GM12878 (cell line): ENCODE data around the gene ZNF710. TPM values are rescaled to one million over a fixed set of nuclear protein-coding genes. Genes with fewer than 3 reads are reported as not detected.

Experiments
- ATAC-seq: fragments of 200-7000 bp; cut with Tn5 transposase; 3 replicates; pipeline ENCODE4 v1.9.1; 2020; ENCODE audit warnings: mild to moderate bottlenecking, moderate library complexity
- BruUV-seq: library from RNA; stranded (reverse); fragments of 400-500 nt; replicated peaks from 2 replicates; lab custom pipeline; 2021; lab: Mats Ljungman, UMichigan
- CTCF ChIA-PET: fragments of 300-600 bp; sonication (Branson Sonifier 250); formaldehyde crosslinking; extraction: SDS; loops from one replicate; lab custom pipeline; 2021; ENCODE audit warnings: inconsistent platforms; lab: Yijun Ruan, JAX
- POLR2A ChIA-PET: fragments of 350-600 bp; formaldehyde crosslinking; extraction: SDS; loops from one replicate; lab custom pipeline; 2021; ENCODE audit warnings: inconsistent platforms; lab: Charles Lee
- RAD21 ChIA-PET: fragments of 300-600 bp; sonication (Branson Sonifier 250); formaldehyde crosslinking; loops from one replicate; lab custom pipeline; 2023; ENCODE audit warnings: antibody characterized with exemption; ENCODE audit not compliant: unreplicated experiment; lab: Charles Lee
- SMC1A ChIA-PET: fragments of 300-600 bp; sonication (Branson Sonifier 250); formaldehyde crosslinking; loops from one replicate; lab custom pipeline; 2023; ENCODE audit not compliant: unreplicated experiment, uncharacterized antibody; lab: Charles Lee
- DNase-seq: peaks from one replicate; pipeline ENCODE4 v3.0.0-alpha.2; 2011; ENCODE audit warnings: low read depth, low spot score
- FAIRE-seq: peaks from 3 replicates; lab custom pipeline; 2011; peaks lifted over from hg19 to GRCh38; lab: Jason Lieb, UNC
- H2AFZ ChIP-seq: 2 replicates; pipeline ENCODE4 v1.6.0; 2011; ENCODE audit warnings: low read depth, low read length, control low read depth; ENCODE audit not compliant: control insufficient read depth
- H3K27ac ChIP-seq: 2 replicates; pipeline ENCODE4 v1.5.1; 2011; ENCODE audit warnings: control low read depth; ENCODE audit not compliant: control insufficient read depth, insufficient read depth
- H3K27me3 ChIP-seq, 2 experiments: replicated peaks in 1 of 2; 2 replicates each; pipeline versions ENCODE4 v1.6.0 to v1.6.1; 2011; ENCODE audit warnings: low read length in 1 of 2; ENCODE audit not compliant: control insufficient read depth in 2 of 2, insufficient read depth in 2 of 2
- H3K36me3 ChIP-seq, 2 experiments: 2 replicates each; pipeline ENCODE4 v1.5.1; 2011; ENCODE audit warnings: low read length in 1 of 2; ENCODE audit not compliant: control insufficient read depth in 2 of 2, insufficient read depth in 2 of 2
- H3K4me1 ChIP-seq: 2 replicates; pipeline ENCODE4 v1.6.1; 2011; ENCODE audit warnings: mild to moderate bottlenecking, low read length, moderate library complexity, mixed read lengths; ENCODE audit not compliant: control insufficient read depth, insufficient read depth
- H3K4me2 ChIP-seq: 2 replicates; pipeline ENCODE4 v1.6.0; 2011; ENCODE audit warnings: control low read depth; ENCODE audit not compliant: control insufficient read depth, insufficient read depth
- H3K4me3 ChIP-seq: fragments of 200-600 bp; sonication (generic); 2 replicates; pipeline ENCODE4 v1.5.1; 2016
- H3K79me2 ChIP-seq: 2 replicates; pipeline ENCODE4 v1.6.0; 2011; ENCODE audit warnings: low read length; ENCODE audit not compliant: control insufficient read depth, insufficient read depth
- H3K9ac ChIP-seq: 2 replicates; pipeline ENCODE4 v1.8.0; 2011; ENCODE audit warnings: low read length, control low read depth, mixed read lengths; ENCODE audit not compliant: control insufficient read depth, insufficient read depth
- H3K9me3 ChIP-seq: replicated peaks from 3 replicates; pipeline ENCODE4 v1.5.1; 2011; ENCODE audit warnings: mild to moderate bottlenecking, low read length; ENCODE audit not compliant: control insufficient read depth, insufficient read depth
- H4K20me1 ChIP-seq: 2 replicates; pipeline ENCODE4 v1.6.0; 2011; ENCODE audit not compliant: control insufficient read depth, insufficient read depth
- CBFB ChIP-seq: IDR thresholded peaks from 2 replicates; pipeline ENCODE4 v1.6.1; 2016; ENCODE audit warnings: antibody characterized with exemption, low read depth
- CHD2 ChIP-seq: IDR thresholded peaks from 2 replicates; pipeline ENCODE4 v1.6.1; 2011; ENCODE audit warnings: low read depth, low read length, improper control_type of control experiment, borderline replicate concordance
- CHD4 ChIP-seq: fragments of 200-600 bp; sonication (generic); IDR thresholded peaks from 2 replicates; pipeline ENCODE4 v1.6.1; 2016; ENCODE audit warnings: mild to moderate bottlenecking
- ETV6 ChIP-seq, 2 experiments: fragments of 450-650 bp in 1 of 2; IDR thresholded peaks in 1 of 2; conservative IDR thresholded peaks in 1 of 2; 2 replicates each; pipeline ENCODE4 v1.6.1; 2014; ENCODE audit warnings: antibody characterized with exemption in 1 of 2, borderline replicate concordance in 1 of 2, low read depth in 1 of 2, mild to moderate bottlenecking in 1 of 2, moderate library complexity in 1 of 2
- GATAD2B ChIP-seq: fragments of 450-650 bp; conservative IDR thresholded peaks from 2 replicates; pipeline ENCODE4 v1.6.1; 2017; ENCODE audit warnings: low read depth, mild to moderate bottlenecking, moderate library complexity
- HCFC1 ChIP-seq: fragments of 150-350 bp; IDR thresholded peaks from 2 replicates; pipeline ENCODE4 v1.6.1; 2014; ENCODE audit warnings: low read length
- HDAC2 ChIP-seq: fragments of 200-600 bp; sonication (generic); IDR thresholded peaks from 2 replicates; pipeline ENCODE4 v1.6.1; 2017
- HDGF ChIP-seq: fragments of 450-650 bp; IDR thresholded peaks from 2 replicates; pipeline ENCODE4 v1.6.1; 2016; ENCODE audit warnings: antibody characterized with exemption
- JUND ChIP-seq: IDR thresholded peaks from 2 replicates; pipeline ENCODE4 v1.6.1; 2012; ENCODE audit warnings: low read depth, mild to moderate bottlenecking, low read length, improper control_type of control experiment, moderate library complexity
- KAT2A ChIP-seq: conservative IDR thresholded peaks from 2 replicates; pipeline ENCODE4 v1.6.1; 2011; ENCODE audit warnings: low read depth, low read length; ENCODE audit not compliant: control insufficient read depth
- KLF5 ChIP-seq: fragments of 450-650 bp; IDR thresholded peaks from 2 replicates; pipeline ENCODE4 v1.6.1; 2014; ENCODE audit warnings: mild to moderate bottlenecking; ENCODE audit not compliant: partially characterized antibody
- RAD21 ChIP-seq: IDR thresholded peaks from 2 replicates; pipeline ENCODE4 v1.6.1; 2011; ENCODE audit warnings: mild to moderate bottlenecking, low read depth, low read length, moderate library complexity; ENCODE audit not compliant: insufficient read depth
- RB1 ChIP-seq: fragments of 450-650 bp; formaldehyde crosslinking; IDR thresholded peaks from 2 replicates; pipeline ENCODE4 v1.6.1; 2017; ENCODE audit warnings: mild to moderate bottlenecking, borderline replicate concordance
- RUNX3 ChIP-seq: IDR thresholded peaks from 2 replicates; pipeline ENCODE4 v1.6.1; 2012; ENCODE audit warnings: low read length, inconsistent platforms
- SP1 ChIP-seq: IDR thresholded peaks from one replicate; pipeline ENCODE4 v1.6.1; 2011; ENCODE audit warnings: low read depth, low read length
- WGBS: methylation state at CpG from one replicate; pipeline ENCODE4 v1.1.6; 2016; ENCODE audit warnings: low lambda C conversion rate; ENCODE audit not compliant: insufficient replicate concordance, insufficient coverage; ENCODE audit errors: missing lambda C conversion rate; 5-methylcytosine and 5-hydroxymethylcytosine counted together
- in situ Hi-C: fragments of 300-500 bp; cut with MboI; formaldehyde crosslinking; loops from 9 replicates; pipeline ENCODE4 v1.14.3; 2018; ENCODE audit warnings: mixed read lengths
- intact Hi-C: fragments of 100-400 bp; cut with micrococcal nuclease; formaldehyde crosslinking; loops from one replicate; pipeline ENCODE4 v1.14.2; 2022; ENCODE audit not compliant: unreplicated experiment
- polyA plus RNA-seq, 11 experiments: library from polyadenylated mRNA; depleted of rRNA in 4 of 11; unstranded in 6 of 11; stranded (reverse) in 5 of 11; fragments of >200 nt; fragmentation: Nextera tagmentation in 4 of 11; fragmentation: Illumina TruSeq in 1 of 11; extraction: Ambion mirVana in 4 of 11; extraction: Trizol in 1 of 11; gene quantifications; 1 replicate in 1 of 11; 2 replicates in 10 of 11; pipeline versions ENCODE4 v1.2.1 to v1.2.3, GENCODE V29; 2011 to 2016; ENCODE audit warnings: inconsistent platforms in 2 of 11, missing spikeins in 2 of 11, low read depth in 1 of 11
- total RNA-seq, 4 experiments: library from RNA; depleted of rRNA in 3 of 4; stranded (reverse); fragments of >200 nt in 3 of 4; fragmentation: Illumina TruSeq in 1 of 4; extraction: Trizol in 1 of 4; gene quantifications; 2 replicates each; pipeline versions ENCODE4 v1.2.1 to v1.2.3, GENCODE V29; 2013 to 2021
- TF ChIP-seq, protein P1 (sequence below): fragments of 450-650 bp; IDR thresholded peaks from 2 replicates; pipeline ENCODE4 v1.6.1; 2017; ENCODE audit warnings: mild to moderate bottlenecking, moderate library complexity

Gene ZNF710
- total and polyA plus RNA-seq, 10 of the 15 experiments (the other 5 are each of a cell fraction or from before 2014, with no cell fraction given), result 1.4 to 43.5 (median 9.8) TPM

DNA sequence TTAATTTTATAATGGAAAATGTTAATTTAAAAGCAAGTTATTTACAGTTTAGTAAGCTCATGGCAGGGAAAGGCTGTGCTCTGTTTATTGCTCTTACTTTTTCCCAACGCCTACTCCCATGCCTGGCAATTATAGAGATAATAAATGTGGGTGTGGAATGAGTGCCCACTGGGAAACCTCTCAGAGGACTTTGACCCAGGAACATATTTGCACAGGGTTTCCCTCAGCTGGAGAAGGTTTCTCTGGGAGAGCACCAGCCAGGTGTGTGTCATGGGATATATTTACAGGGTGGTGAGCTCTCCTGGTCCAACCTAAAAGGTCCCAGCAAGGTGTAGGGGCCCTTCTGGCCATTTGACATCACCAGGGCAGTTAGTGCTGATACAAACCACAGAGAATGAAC, 27.9 kb downstream of the ZNF710 start:
- SMC1A ChIA-PET, result interaction anchor here (12.0 kb wide), 1 partner anchor 19 kb away, joined by 224 read pairs; the partner anchor contains the start of gene ZNF710
- CTCF ChIA-PET, result interaction anchor here (0.8 kb wide), 2 partner anchors 11 to 25 kb away, joined by 3 read pairs; no protein-coding TSS in a partner anchor
- POLR2A ChIA-PET, result interaction anchor here (1.4 kb wide), 1 partner anchor 13 kb away, joined by 3 read pairs; no protein-coding TSS in a partner anchor
- DNase-seq (no peak), FAIRE-seq (no peak)
- Histone ChIP-seq H3K27ac (no peak overlapping the region), H2AFZ (no peak overlapping the region), H3K9me3 (no peaks in the 10 kb centered on the region; the same call in 1 of the 3 replicates), H3K79me2 (peaks cover 37% of the 10 kb centered on the region)
- 94% methylated on average over 1 of the region's 1 CpG for WGBS
- in situ Hi-C loops, result no loop called here
- TF ChIP-seq KLF5 (no peak), CBFB (no peak), HDAC2 (no peak), CHD4 (no peak), HDGF (no peak), ETV6 (conservative IDR thresholded peaks at IDR 0.05 in 1 of 2, IDR thresholded peaks at IDR 0.05 in 1 of 2; ENCODE audit: borderline replicate concordance in 1 of 2, low read depth in 1 of 2) (no peak), JUND (no peak), HCFC1 (no peak), RAD21 (no peak), RUNX3 (no peak), SP1 (no peak), KAT2A (no peak), GATAD2B (no peak), CHD2 (no peak), RB1 (no peak)
- TF ChIP-seq, protein P1, sequence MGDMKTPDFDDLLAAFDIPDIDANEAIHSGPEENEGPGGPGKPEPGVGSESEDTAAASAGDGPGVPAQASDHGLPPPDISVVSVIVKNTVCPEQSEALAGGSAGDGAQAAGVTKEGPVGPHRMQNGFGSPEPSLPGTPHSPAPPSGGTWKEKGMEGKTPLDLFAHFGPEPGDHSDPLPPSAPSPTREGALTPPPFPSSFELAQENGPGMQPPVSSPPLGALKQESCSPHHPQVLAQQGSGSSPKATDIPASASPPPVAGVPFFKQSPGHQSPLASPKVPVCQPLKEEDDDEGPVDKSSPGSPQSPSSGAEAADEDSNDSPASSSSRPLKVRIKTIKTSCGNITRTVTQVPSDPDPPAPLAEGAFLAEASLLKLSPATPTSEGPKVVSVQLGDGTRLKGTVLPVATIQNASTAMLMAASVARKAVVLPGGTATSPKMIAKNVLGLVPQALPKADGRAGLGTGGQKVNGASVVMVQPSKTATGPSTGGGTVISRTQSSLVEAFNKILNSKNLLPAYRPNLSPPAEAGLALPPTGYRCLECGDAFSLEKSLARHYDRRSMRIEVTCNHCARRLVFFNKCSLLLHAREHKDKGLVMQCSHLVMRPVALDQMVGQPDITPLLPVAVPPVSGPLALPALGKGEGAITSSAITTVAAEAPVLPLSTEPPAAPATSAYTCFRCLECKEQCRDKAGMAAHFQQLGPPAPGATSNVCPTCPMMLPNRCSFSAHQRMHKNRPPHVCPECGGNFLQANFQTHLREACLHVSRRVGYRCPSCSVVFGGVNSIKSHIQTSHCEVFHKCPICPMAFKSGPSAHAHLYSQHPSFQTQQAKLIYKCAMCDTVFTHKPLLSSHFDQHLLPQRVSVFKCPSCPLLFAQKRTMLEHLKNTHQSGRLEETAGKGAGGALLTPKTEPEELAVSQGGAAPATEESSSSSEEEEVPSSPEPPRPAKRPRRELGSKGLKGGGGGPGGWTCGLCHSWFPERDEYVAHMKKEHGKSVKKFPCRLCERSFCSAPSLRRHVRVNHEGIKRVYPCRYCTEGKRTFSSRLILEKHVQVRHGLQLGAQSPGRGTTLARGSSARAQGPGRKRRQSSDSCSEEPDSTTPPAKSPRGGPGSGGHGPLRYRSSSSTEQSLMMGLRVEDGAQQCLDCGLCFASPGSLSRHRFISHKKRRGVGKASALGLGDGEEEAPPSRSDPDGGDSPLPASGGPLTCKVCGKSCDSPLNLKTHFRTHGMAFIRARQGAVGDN, result no peak
- TF ChIP-seq, all 136 proteins: peak for 0
- Histone ChIP-seq H3K4me1 (peaks cover 23% of the 10 kb centered on the region), H4K20me1 (no peaks in the 10 kb centered on the region), H3K9ac (no peak overlapping the region), H3K4me3 (no peak overlapping the region), H3K36me3 (no peaks in the 10 kb centered on the region), H3K27me3 (no peaks in the 10 kb centered on the region), H3K4me2 (no peak overlapping the region)
- BruUV-seq, result no TSS peak
- intact Hi-C loops, result no loop called here
- ATAC-seq, result no peak
- RAD21 ChIA-PET, result interaction anchor here (4.9 kb wide), 1 partner anchor 25 kb away, joined by 39 read pairs; no protein-coding TSS in a partner anchor
